Activated CD4-positive, alpha-beta memory T cell treated with anti-CD3 and anti-CD28 coated beads, Interleukin-2, amount 10 ng/mL, durations not matched to agents 7 days and 5 days (primary cell): ENCODE data around the gene CDK6. TPM values are rescaled to one million over a fixed set of nuclear protein-coding genes. Genes with fewer than 3 reads are reported as not detected.

ENCODE experiments used
- CTCF ChIA-PET: fragments of 350-600 bp; sonication (Branson Sonifier 250); formaldehyde crosslinking; loops from one replicate; lab custom pipeline; 2021; ENCODE audit warnings: antibody characterized with exemption, inconsistent platforms; lab: Charles Lee
- POLR2A ChIA-PET: fragments of 350-600 bp; sonication (Branson Sonifier 250); formaldehyde crosslinking; loops from one replicate; lab custom pipeline; 2021; ENCODE audit warnings: antibody characterized with exemption; lab: Charles Lee
- DNase-seq: peaks from one replicate; pipeline ENCODE4 v3.0.0-alpha.2; 2020
- H3K27ac Mint-ChIP-seq: one replicate; pipeline ENCODE4 v1.8.0; 2021; ENCODE audit warnings: mild to moderate bottlenecking, mixed read lengths
- H3K27me3 Mint-ChIP-seq: one replicate; pipeline ENCODE4 v1.8.0; 2021; ENCODE audit warnings: mixed read lengths
- H3K36me3 Mint-ChIP-seq: one replicate; pipeline ENCODE4 v1.8.0; 2021; ENCODE audit warnings: low read depth, mixed read lengths
- H3K4me1 Mint-ChIP-seq: one replicate; pipeline ENCODE4 v1.8.0; 2021; ENCODE audit warnings: mixed read lengths
- H3K4me3 Mint-ChIP-seq: one replicate; pipeline ENCODE4 v1.8.0; 2021; ENCODE audit warnings: mild to moderate bottlenecking, mixed read lengths
- H3K9me3 Mint-ChIP-seq: one replicate; pipeline ENCODE4 v1.8.0; 2021; ENCODE audit warnings: mixed read lengths
- total RNA-seq, 2 experiments: library from RNA; stranded (reverse); gene quantifications; one replicate each; pipeline ENCODE4 v1.2.3, GENCODE V29; 2021

The CDK6 gene
- total RNA-seq, 2 experiments from 2014 or later, result 105 TPM

DNA sequence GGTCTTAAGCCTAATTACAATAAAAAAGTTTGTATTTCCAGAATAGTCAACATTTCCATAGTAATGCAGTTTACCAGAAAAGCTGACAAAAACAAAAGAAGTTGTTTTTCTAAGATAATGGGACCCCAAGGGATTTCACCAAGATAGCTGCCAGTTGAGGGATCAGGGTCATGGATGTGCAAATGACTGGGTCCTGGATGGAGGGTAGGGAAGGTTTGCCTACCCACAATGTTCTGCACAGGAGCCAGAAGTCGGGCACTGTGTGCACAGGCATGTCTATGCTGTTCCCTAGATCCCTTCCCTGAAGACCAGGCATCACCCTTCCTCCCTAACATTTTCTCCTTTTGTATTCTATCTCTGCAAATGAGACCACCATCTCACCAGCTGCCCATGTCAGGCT lies 152.1 kb downstream of the CDK6 start:
- CTCF ChIA-PET, result interaction anchor here (0.9 to 3.1 kb wide), 4 partner anchors 10 to 149 kb away, joined by 3 to 19 read pairs (median 5); no protein-coding TSS in a partner anchor
- H3K4me1 Mint-ChIP-seq, result peaks cover 81% of the 10 kb centered on the region
- no peaks in the 10 kb centered on the region for H3K27me3 Mint-ChIP-seq
- POLR2A ChIA-PET, result interaction anchor here (1.0 to 3.3 kb wide), 8 partner anchors 20 to 220 kb away, joined by 3 to 22 read pairs (median 8); no protein-coding TSS in a partner anchor
- DNase-seq, result no peak
- peak overlapping the region; percentile 86 for H3K27ac Mint-ChIP-seq
- peaks cover 80% of the 10 kb centered on the region for H3K36me3 Mint-ChIP-seq
- peaks cover 14% of the 10 kb centered on the region for H3K9me3 Mint-ChIP-seq
- H3K4me3 Mint-ChIP-seq, result no peak overlapping the region

DNA sequence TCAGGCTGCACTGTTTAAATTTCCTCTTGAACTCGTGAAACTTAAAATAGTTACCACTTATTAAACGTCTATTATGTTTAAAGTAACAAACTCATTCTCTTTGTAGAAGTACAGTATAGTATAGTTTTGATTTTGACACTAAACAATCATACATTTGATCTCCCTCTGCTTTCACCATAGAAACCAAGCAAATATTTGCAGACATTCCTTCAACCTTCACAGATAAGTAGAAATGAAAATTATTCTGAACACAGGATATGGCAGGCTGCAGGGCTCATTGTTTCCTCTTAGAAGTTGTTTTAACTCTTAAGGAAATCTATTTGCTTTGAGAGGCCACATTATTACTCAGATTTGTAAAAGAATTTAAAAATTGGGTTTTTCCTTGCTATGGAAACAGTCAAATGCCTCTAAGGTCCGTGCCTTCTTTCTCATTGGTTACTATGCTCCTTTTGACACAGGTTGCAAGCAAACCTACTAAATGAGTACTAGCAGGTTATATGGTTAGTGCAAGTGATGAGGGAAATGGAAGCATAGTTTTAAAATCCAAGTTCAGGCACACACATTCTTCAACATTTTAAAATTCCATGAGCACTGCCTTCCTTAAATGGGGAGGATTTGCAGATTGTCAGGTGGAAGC lies 153.4 kb downstream of the CDK6 start:
- CTCF ChIA-PET, result interaction anchor here (1.0 to 3.1 kb wide), 3 partner anchors 17 to 150 kb away, joined by 3 to 19 read pairs (median 7); no protein-coding TSS in a partner anchor
- H3K4me3 Mint-ChIP-seq, result no peak overlapping the region
- H3K27me3 Mint-ChIP-seq, result no peaks in the 10 kb centered on the region
- peaks cover 14% of the 10 kb centered on the region for H3K9me3 Mint-ChIP-seq
- POLR2A ChIA-PET, result interaction anchor here (1.2 to 3.3 kb wide), 8 partner anchors 18 to 154 kb away, joined by 3 to 22 read pairs (median 8); no protein-coding TSS in a partner anchor
- peak overlapping the region; percentile 86 for H3K27ac Mint-ChIP-seq
- peaks cover 83% of the 10 kb centered on the region for H3K36me3 Mint-ChIP-seq
- no peak for DNase-seq
- peaks cover 87% of the 10 kb centered on the region for H3K4me1 Mint-ChIP-seq

DNA sequence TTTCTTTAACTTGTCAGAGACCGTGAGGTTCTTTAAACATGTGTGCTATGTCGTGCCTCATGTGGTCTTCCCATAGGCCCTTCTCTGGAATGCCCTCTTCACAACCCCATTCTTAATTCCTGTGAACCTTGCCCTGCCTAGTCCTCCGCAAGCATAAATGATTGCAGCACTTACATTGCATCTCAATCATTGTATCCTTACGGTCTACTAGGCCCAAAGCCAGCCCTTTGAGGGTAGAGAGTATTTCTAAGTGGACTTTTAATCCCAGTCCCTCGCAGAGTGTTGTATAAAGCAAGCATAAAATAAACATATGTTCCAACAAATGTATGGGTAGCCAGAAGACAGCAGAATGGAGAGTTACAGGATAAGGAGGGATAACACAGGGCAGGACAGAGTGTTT lies 154.0 kb downstream of the CDK6 start:
- POLR2A ChIA-PET, result interaction anchor here (1.8 kb wide), 1 partner anchor 40 kb away, joined by 5 read pairs; no protein-coding TSS in a partner anchor
- Mint-ChIP-seq H3K36me3 (peaks cover 76% of the 10 kb centered on the region), H3K4me3 (no peak overlapping the region), H3K4me1 (peaks cover 82% of the 10 kb centered on the region), H3K9me3 (peaks cover 10% of the 10 kb centered on the region), H3K27ac (peak overlapping the region; percentile 54), H3K27me3 (no peaks in the 10 kb centered on the region)
- CTCF ChIA-PET, result no interaction called here
- no peak for DNase-seq

DNA sequence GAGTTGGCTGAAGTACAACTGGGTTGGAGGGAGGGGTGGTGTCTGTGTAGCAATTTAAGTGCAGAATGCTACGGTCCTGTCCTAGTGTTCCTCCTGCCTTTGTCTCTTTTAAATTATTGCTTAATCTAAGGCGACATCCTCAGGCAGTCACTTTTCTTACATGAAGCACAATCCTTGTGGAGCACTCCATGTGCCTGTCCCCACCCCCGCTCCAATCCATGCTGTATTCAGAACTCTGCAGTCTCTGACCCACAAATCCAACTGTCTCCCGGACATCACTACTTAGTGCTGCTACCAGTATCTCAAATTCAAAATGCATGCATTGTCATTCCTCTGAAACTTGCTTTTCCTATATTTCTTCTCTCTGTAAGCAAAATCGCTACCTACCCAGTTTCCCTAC lies 154.7 kb downstream of the CDK6 start:
- ChIA-PET POLR2A (interaction anchor here (1.3 to 1.8 kb wide), 3 partner anchors 18 to 153 kb away, joined by 3 to 5 read pairs (median 3); no protein-coding TSS in a partner anchor), CTCF (no interaction called here)
- H3K27me3 Mint-ChIP-seq, result no peaks in the 10 kb centered on the region

DNA sequence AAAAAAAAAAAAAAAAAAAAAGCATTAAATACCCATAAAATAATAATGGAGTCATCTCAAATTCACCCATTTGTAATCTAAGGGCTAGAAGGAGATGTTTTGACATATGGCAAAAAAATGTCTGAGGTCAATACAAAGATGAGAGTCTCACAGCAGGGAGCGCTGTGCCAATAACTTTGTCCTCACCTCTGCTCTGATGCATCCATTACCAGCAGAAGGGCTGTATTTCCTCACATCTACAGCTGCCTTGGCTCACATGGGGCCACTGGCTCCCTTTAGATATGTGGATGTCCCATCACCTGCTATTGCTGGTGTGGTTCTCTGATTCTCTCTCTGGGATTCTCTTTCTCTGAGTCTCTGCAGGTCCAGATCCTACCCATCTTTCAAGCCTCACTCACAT lies 155.9 kb downstream of the CDK6 start:
- Mint-ChIP-seq H3K4me1 (peaks cover 66% of the 10 kb centered on the region), H3K9me3 (peaks cover 7% of the 10 kb centered on the region), H3K36me3 (peaks cover 69% of the 10 kb centered on the region), H3K4me3 (no peak overlapping the region), H3K27ac (peak overlapping the region; percentile 38), H3K27me3 (no peaks in the 10 kb centered on the region)
- CTCF ChIA-PET, result interaction anchor here (0.8 to 1.4 kb wide), 2 partner anchors 16 to 153 kb away, joined by 3 to 5 read pairs; no protein-coding TSS in a partner anchor
- POLR2A ChIA-PET, result interaction anchor here (0.9 to 1.8 kb wide), 4 partner anchors 38 to 156 kb away, joined by 3 to 5 read pairs (median 3); partner anchors contain the start of gene CDK6
- DNase-seq, result no peak

More for the DNA sequence above, 154.7 kb downstream of the CDK6 start:
- no peak overlapping the region for H3K4me3 Mint-ChIP-seq
- peaks cover 10% of the 10 kb centered on the region for H3K9me3 Mint-ChIP-seq
- peaks cover 74% of the 10 kb centered on the region for H3K36me3 Mint-ChIP-seq
- DNase-seq, result no peak
- H3K4me1 Mint-ChIP-seq, result peaks cover 75% of the 10 kb centered on the region
- H3K27ac Mint-ChIP-seq, result peak overlapping the region; percentile 54

DNA sequence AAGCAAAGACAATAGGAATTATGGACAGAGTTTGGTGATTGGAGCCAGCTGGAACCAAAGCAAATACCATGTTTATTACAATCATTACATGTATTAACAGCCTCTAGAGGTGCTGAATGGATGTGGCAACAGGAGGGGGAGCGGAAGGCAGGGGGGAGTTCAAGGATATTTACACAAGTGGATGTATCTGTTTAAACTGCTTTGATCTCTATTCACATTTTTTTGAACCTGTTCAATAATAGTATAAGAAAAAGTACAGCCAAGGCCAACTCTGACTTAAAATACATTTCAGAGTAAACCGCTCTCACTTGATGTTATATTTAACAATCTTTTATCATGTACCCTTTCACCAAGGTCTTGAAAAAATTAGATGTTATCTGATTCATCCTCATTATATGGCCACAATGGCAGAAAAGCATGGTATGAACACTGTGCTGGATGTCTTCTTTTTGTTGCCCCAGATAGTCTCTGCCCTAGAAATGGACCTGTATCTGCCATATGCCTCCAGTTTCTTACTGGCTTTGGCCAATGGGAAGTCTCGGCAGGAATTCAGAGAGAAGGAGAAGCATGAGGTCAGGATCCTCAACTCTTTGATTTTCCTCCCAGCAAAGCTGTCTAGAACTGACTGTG lies 158.0 kb downstream of the CDK6 start:
- ChIA-PET POLR2A (no interaction called here), CTCF (no interaction called here)
- peaks cover 64% of the 10 kb centered on the region for H3K36me3 Mint-ChIP-seq
- peaks cover 10% of the 10 kb centered on the region for H3K9me3 Mint-ChIP-seq
- H3K4me3 Mint-ChIP-seq, result no peak overlapping the region
- H3K27ac Mint-ChIP-seq, result peak overlapping the region; percentile 28
- peaks cover 53% of the 10 kb centered on the region for H3K4me1 Mint-ChIP-seq
- no peak for DNase-seq
- no peaks in the 10 kb centered on the region for H3K27me3 Mint-ChIP-seq

DNA sequence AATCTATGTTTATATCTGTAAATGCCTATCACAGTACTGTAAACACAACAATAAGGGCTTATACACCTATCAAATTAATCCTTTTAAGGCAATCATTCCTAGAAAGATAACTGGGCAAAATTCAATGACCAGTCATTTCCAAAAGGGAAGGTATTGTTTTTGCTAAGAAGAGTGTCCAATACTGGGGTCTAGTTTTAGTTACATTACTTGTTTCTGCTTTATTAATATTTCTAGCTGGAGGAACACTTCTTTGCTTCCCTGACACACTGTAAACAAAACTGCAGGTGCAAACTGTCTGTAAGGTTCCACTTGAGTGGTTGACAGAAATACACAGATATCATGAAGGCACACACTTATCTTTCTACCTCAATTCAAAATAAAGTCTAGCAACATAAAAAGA lies 162.0 kb downstream of the CDK6 start:
- Mint-ChIP-seq H3K4me1 (peaks cover 60% of the 10 kb centered on the region), H3K36me3 (peaks cover 72% of the 10 kb centered on the region), H3K4me3 (no peak overlapping the region)

DNA sequence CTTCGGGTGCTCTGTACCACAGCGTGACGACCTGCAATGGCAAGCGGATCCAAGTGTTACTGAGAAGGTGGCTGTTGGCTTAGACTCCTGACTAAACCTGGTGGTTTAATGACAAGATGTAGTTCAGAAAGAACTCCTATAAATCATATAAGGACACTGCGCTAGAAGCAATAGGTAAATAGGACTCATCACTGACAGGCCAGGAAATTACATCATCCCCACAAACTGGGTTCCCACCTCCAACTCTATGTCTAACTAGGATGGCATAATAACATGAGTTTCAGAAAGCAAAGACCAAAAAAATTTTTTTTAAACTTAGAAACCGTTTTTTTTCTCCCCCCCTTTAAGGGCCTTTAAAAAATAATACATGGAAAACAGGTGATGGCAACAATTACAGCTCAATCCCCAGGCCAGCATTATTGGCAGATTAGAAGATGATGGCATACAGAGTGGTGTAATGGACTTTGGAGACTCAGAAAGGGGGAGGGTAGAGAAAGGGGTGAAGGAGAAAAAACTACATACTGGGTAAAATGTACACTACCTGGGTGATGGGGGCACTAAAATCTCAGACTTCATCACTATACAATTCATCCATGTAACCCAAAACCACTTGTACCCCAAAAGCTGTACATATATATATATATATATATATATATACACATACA lies 164.7 kb downstream of the CDK6 start:
- peak overlapping the region; percentile 70 for H3K27ac Mint-ChIP-seq
- no peak for DNase-seq
- peak overlapping the region; percentile 2 for H3K4me3 Mint-ChIP-seq
- H3K27me3 Mint-ChIP-seq, result no peaks in the 10 kb centered on the region
- H3K36me3 Mint-ChIP-seq, result peaks cover 71% of the 10 kb centered on the region
- ChIA-PET CTCF (no interaction called here), POLR2A (interaction anchor here (1.4 kb wide), 1 partner anchor 9 kb away, joined by 3 read pairs; no protein-coding TSS in a partner anchor)
- peaks cover 61% of the 10 kb centered on the region for H3K4me1 Mint-ChIP-seq
- H3K9me3 Mint-ChIP-seq, result peaks cover 3% of the 10 kb centered on the region

More for the DNA sequence above, 162.0 kb downstream of the CDK6 start:
- ChIA-PET POLR2A (interaction anchor here (1.3 to 1.8 kb wide), 2 partner anchors 9 to 162 kb away, joined by 3 to 5 read pairs; no protein-coding TSS in a partner anchor), CTCF (interaction anchor here (1.0 kb wide), 1 partner anchor 11 kb away, joined by 3 read pairs; no protein-coding TSS in a partner anchor)
- no peak for DNase-seq
- Mint-ChIP-seq H3K27ac (peak overlapping the region; percentile 1), H3K9me3 (peaks cover 3% of the 10 kb centered on the region), H3K27me3 (no peaks in the 10 kb centered on the region)

DNA sequence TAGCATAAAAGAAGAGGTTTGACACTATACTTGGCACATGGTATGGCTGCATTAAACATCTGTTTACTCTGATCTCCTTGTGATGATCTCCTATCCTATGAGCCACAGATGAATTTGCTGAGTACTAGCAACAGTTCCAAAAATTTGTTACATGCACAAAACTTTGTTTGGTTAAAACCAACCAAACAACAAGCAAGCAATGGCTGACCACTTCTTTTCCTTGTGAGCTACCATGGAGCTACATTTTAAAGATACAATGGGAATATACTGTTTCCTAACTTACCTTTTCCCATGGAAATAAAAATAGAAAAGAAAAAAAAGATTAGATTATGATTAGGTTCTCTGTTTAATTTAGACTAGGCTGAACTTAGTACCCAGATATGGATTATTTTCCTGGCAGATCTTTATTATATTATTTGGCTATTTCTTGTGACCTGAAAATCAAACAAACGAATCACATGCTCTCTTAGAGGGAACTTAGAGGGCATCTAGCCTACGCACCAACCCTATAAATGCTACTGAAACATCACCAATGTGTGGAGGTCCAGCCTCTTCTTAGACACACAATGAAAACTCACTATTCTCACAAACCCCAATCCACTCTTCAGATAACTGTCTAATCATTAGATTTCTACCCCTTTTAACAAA lies 166.0 kb downstream of the CDK6 start:
- peaks cover 73% of the 10 kb centered on the region for H3K36me3 Mint-ChIP-seq
- no peak for DNase-seq
- no peaks in the 10 kb centered on the region for H3K27me3 Mint-ChIP-seq
- POLR2A ChIA-PET, result no interaction called here
- peak overlapping the region; percentile 27 for H3K27ac Mint-ChIP-seq
- H3K9me3 Mint-ChIP-seq, result peaks cover 7% of the 10 kb centered on the region
- CTCF ChIA-PET, result no interaction called here
- peaks cover 67% of the 10 kb centered on the region for H3K4me1 Mint-ChIP-seq
- H3K4me3 Mint-ChIP-seq, result peak overlapping the region; percentile 2

DNA sequence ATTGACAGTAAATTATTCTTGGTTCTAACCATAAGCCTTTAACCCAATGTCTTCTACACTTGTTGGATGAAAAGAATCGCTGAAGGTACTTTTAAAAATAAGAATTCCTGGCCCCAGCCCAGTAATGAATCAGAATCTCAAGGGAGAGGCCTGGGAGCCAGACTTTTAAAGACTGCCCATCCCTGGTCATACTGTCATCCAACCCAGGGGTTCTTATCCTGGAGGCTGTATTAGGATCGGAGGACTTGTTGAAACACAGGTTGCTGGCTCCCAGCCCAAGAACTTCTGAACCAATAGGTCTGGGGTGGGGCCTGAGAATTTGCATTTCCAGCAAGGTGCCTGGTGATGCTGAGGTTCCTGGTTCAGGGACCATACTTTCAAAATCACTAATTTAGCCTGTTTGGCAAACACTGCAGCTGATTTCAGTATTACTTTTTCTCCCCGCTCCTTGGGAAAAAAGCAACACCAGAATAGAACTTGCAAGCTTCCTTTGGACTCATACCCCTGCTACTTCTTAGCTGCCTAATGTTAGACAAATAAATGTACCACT lies 166.7 kb downstream of the CDK6 start:
- DNase-seq, result no peak
- no peak overlapping the region for H3K4me3 Mint-ChIP-seq
- no peaks in the 10 kb centered on the region for H3K27me3 Mint-ChIP-seq
- H3K9me3 Mint-ChIP-seq, result peaks cover 8% of the 10 kb centered on the region
- ChIA-PET POLR2A (no interaction called here), CTCF (no interaction called here)
- peaks cover 73% of the 10 kb centered on the region for H3K4me1 Mint-ChIP-seq
- peaks cover 75% of the 10 kb centered on the region for H3K36me3 Mint-ChIP-seq
- peak overlapping the region; percentile 38 for H3K27ac Mint-ChIP-seq

DNA sequence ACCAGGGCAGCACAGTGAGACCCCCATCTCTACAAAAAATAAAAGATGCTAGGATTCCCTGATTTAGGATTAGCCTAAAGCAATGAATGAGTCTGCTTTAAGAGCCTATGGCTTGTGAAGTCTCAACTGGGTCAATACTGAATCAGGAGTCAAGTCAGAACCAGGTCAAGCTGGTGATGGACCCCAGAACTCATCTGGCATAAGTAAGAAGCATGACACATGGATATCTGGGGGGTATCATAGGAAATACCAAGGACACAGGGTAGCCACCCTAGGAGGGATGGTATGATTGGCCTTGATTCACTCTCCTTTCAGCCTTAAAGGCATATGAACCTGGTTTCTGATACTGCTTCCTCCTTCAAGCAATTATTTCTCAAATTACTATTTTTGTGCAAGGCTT lies 167.8 kb downstream of the CDK6 start:
- H3K36me3 Mint-ChIP-seq, result peaks cover 71% of the 10 kb centered on the region
- no peak for DNase-seq
- H3K4me1 Mint-ChIP-seq, result peaks cover 77% of the 10 kb centered on the region
- no peaks in the 10 kb centered on the region for H3K27me3 Mint-ChIP-seq
- CTCF ChIA-PET, result no interaction called here
- H3K4me3 Mint-ChIP-seq, result no peak overlapping the region
- peaks cover 6% of the 10 kb centered on the region for H3K9me3 Mint-ChIP-seq
- H3K27ac Mint-ChIP-seq, result peak overlapping the region; percentile 29
- POLR2A ChIA-PET, result no interaction called here
